ENCODE results near the gene MUSTN1.

MUSTN1 gene

GRCh38 chr3:52805270-52806039, 29.4 kb downstream of the MUSTN1 start:
- no peak for DNase-seq

GRCh38 chr3:52801839-52802238, 33.0 kb downstream of the MUSTN1 start:
- DNase-seq: no peak

GRCh38 chr3:52800079-52800478, 34.7 kb downstream of the MUSTN1 start:
- no peak for DNase-seq

- peak in 1 of 58 donors; percentile 7 for DNase-seq
These were observed 35.8 kb downstream of the MUSTN1 start for GRCh38 chr3:52798978-52799476.

- no peak for DNase-seq
These were observed 36.3 kb downstream of the MUSTN1 start for GRCh38 chr3:52798376-52798977.

- DNase-seq: no peak
These were observed 38.4 kb downstream of the MUSTN1 start for GRCh38 chr3:52796411-52796810.

GRCh38 chr3:52795298-52795900, 39.4 kb downstream of the MUSTN1 start:
- no peak for DNase-seq

GRCh38 chr3:52794612-52795099, 40.2 kb downstream of the MUSTN1 start, which contains the start of gene ITIH3:
Gene ITIH3, plus strand, starts transcription at chr3:52794796. Its CDS starts 8 bp downstream, at chr3:52794804.
- no peak for DNase-seq

GRCh38 chr3:52793702-52794611, 40.9 kb downstream of the MUSTN1 start:
- no peak for DNase-seq

- no peak for DNase-seq
These were observed 41.7 kb downstream of the MUSTN1 start for GRCh38 chr3:52792961-52793695.

GRCh38 chr3:52792413-52792812, 42.4 kb downstream of the MUSTN1 start:
- DNase-seq: no peak

GRCh38 chr3:52791928-52792327, 42.9 kb downstream of the MUSTN1 start:
- DNase-seq: no peak

GRCh38 chr3:52791366-52791765, 43.5 kb downstream of the MUSTN1 start:
- no peak for DNase-seq

GRCh38 chr3:52790741-52791140, 44.1 kb downstream of the MUSTN1 start:
- DNase-seq: no peak

- DNase-seq: no peak
These were observed 44.5 kb downstream of the MUSTN1 start for GRCh38 chr3:52790337-52790736.

- no peak for DNase-seq
These were observed 45.1 kb downstream of the MUSTN1 start for GRCh38 chr3:52789746-52790040.

GRCh38 chr3:52788890-52789745, 45.7 kb downstream of the MUSTN1 start:
- DNase-seq: no peak

- peak in 1 of 58 donors; percentile 11 for DNase-seq
These were observed 46.9 kb downstream of the MUSTN1 start for GRCh38 chr3:52787672-52788625.
